Caki2 (cell line): ENCODE measurements around the gene TMEM120B. TPM values are rescaled to one million over a fixed set of nuclear protein-coding genes. Genes with fewer than 3 reads are reported as not detected.

ENCODE experiments used
- total RNA-seq: library from RNA; depleted of rRNA; stranded (reverse); fragments of >200 nt; shearing (Covaris generic); gene quantifications from 2 replicates; pipeline ENCODE4 v1.2.3, GENCODE V29; 2014; ENCODE audit warnings: low replicate concordance; rRNA removed

TMEM120B gene
- total RNA-seq, 1 experiment from 2014 or later = 9.6 TPM

Other genes starting within 250 kb of the TMEM120B start
- 25.8 and 76.6 TPM in 2 replicates for gene KDM2B, start 131.7 kb upstream of the TMEM120B start, total RNA-seq
- 7.9 and 19.0 TPM in 2 replicates for gene ORAI1, start 86.2 kb upstream of the TMEM120B start, total RNA-seq
- 0.78 and 0.88 TPM in 2 replicates for gene MORN3, start 43.1 kb upstream of the TMEM120B start, total RNA-seq
- 54.8 and 81.4 TPM in 2 replicates for gene RHOF, start 80.9 kb downstream of the TMEM120B start, total RNA-seq
- gene SETD1B, start 91.3 kb downstream of the TMEM120B start, total RNA-seq = 0.61 and 3.4 TPM in 2 replicates
- gene HPD, start 146.1 kb downstream of the TMEM120B start, total RNA-seq = 12.7 and 13.4 TPM in 2 replicates
- 157 and 191 TPM in 2 replicates for gene PSMD9, start 176.0 kb downstream of the TMEM120B start, total RNA-seq
- 10.8 and 12.3 TPM in 2 replicates for gene CFAP251, start 205.8 kb downstream of the TMEM120B start, total RNA-seq